IPS-15b (cell line): ENCODE results near the gene GRN.

Source experiments
- H3K27me3 ChIP-seq: one replicate; pipeline ENCODE4 v1.6.1; 2013; ENCODE audit warnings: low read length; ENCODE audit not compliant: control insufficient read depth, insufficient read depth
- H3K36me3 ChIP-seq: one replicate; pipeline ENCODE4 v1.6.1; 2013; ENCODE audit warnings: low read length; ENCODE audit not compliant: control insufficient read depth, insufficient read depth
- H3K4me1 ChIP-seq: one replicate; pipeline ENCODE4 v1.6.1; 2013; ENCODE audit warnings: mild to moderate bottlenecking, low read length; ENCODE audit not compliant: control insufficient read depth, insufficient read depth
- H3K4me3 ChIP-seq: one replicate; pipeline ENCODE4 v1.5.1; 2013; ENCODE audit warnings: low read depth, low read length
- H3K9ac ChIP-seq: one replicate; pipeline ENCODE4 v1.6.1; 2013; ENCODE audit warnings: low read depth, mild to moderate bottlenecking, low read length
- H3K9me3 ChIP-seq: one replicate; pipeline ENCODE4 v1.6.1; 2013; ENCODE audit warnings: mild to moderate bottlenecking, low read length; ENCODE audit not compliant: control insufficient read depth, insufficient read depth

Gene GRN

DNA sequence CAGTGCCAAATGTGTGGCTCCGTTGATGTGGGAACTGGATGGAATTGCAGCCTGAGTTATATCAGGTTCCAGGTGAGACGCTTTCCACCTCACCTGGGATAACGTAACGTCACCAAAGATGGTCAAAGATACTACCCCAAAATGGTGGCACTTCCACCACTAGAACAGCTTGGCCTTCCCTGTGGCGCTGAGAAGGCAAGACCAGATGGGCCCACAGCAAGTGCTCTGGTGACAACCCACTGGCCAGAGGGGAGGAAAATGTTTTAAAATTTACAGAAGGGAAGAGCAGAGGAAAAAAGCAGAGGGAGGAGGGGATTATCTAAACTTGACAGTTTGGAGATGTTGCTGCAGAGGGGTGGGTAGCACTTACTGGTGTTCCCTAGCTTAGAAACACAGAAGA is 51.8 kb downstream of the GRN start:
- H3K27me3 ChIP-seq: no peaks in the 10 kb centered on the region
- no peaks in the 10 kb centered on the region for H3K4me1 ChIP-seq
- H3K9ac ChIP-seq: no peak overlapping the region
- H3K4me3 ChIP-seq: no peak overlapping the region
- H3K36me3 ChIP-seq: peaks cover 38% of the 10 kb centered on the region
- no peaks in the 10 kb centered on the region for H3K9me3 ChIP-seq

DNA sequence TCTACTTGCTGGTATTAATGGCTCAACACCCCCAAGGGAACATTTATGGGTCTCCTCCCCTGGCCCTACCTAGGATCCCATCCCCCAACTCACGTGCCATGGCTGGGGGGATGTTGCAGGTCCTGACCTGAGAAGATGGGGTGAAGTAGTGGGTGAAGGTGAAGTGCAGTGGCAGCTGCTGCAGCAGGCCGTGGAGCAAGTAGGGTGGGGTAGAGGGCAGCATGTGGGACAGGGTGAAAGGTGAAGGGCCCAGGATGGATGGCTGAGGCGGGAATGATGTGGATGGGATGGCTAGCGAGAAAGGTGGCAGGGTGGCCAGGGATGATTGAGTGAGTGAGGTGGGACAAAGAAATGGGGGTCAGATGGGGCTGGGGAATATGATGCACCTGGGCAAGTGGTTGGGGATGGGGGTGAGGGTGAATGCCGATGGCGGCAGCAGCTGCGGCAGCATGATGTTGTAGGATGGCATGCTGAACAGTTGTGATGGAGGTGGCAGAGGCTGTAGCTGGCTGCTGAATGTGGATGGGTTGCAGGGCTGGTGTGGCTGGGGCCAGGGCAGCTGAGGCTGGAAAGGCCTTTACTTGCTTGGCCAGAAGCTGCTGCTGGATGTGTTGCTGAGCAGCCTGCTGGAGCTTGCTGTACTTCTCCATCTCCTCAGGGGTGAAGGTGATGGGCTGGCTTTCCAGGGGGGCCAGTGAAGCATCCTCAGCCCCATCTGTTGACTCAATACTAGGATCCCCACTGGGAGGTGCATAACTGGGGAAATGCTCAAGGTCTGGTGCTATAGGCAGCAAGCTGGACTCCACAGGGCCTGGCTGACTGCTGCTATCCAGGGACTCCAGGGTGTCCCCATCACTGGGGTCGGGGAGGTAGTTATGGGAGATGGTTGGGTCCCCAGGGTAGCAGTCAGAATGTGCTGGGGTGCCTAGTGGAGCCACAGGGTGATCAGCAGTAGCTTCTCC is 52.7 kb downstream of the GRN start:
- Histone ChIP-seq H3K9me3 (no peaks in the 10 kb centered on the region), H3K36me3 (peaks cover 38% of the 10 kb centered on the region), H3K27me3 (no peaks in the 10 kb centered on the region), H3K9ac (no peak overlapping the region), H3K4me3 (no peak overlapping the region), H3K4me1 (no peaks in the 10 kb centered on the region)

DNA sequence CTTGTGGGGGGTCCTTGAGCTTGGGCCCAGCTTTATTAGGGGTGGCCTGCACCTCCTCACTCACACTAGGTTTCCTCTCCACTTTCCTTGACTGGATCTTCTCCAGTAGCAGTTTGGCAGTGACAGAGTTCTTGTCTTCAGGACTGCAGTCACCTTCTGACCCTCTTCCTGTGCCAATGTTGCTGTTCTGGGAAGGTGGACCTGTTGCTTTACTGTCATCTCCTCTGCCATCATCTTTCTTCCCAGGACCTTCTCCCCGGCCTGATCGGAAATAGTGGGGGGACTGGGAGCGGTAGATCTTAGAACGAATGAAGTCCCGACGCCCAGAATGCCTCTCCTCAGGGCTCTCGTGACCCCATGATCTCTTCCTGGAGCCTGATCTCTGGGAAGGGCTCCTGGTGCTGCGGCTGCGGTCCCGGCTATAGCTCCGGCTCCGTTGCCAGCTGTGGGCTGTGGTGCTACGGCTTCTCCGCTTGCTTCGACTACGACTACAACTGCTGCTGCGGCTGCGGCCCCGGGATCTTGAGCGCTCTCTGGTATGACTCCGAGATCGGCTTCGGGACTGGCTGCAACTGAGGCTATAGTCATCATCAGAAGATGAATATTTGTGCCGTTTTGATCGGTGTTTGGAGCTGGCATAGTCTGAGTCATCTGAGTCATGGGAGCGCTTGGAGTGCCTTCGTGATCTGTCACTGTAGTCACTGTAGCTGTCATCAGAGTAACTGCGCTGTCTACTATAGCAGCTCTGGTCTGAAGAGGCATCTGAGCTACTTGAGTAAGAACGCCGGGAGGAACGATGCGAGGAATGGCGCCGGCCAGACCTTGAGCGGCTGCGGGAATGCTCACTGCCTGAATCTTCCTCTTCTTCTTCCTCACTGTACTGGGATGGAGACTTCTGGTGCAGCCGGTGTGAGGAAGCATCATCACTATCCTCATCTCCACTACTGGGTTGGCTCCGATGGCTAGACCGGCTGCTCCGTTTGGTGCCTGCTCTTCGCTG is 53.9 kb downstream of the GRN start:
- no peaks in the 10 kb centered on the region for H3K9me3 ChIP-seq
- H3K4me3 ChIP-seq: no peak overlapping the region
- no peak overlapping the region for H3K9ac ChIP-seq
- no peaks in the 10 kb centered on the region for H3K4me1 ChIP-seq
- peaks cover 38% of the 10 kb centered on the region for H3K36me3 ChIP-seq
- no peaks in the 10 kb centered on the region for H3K27me3 ChIP-seq

DNA sequence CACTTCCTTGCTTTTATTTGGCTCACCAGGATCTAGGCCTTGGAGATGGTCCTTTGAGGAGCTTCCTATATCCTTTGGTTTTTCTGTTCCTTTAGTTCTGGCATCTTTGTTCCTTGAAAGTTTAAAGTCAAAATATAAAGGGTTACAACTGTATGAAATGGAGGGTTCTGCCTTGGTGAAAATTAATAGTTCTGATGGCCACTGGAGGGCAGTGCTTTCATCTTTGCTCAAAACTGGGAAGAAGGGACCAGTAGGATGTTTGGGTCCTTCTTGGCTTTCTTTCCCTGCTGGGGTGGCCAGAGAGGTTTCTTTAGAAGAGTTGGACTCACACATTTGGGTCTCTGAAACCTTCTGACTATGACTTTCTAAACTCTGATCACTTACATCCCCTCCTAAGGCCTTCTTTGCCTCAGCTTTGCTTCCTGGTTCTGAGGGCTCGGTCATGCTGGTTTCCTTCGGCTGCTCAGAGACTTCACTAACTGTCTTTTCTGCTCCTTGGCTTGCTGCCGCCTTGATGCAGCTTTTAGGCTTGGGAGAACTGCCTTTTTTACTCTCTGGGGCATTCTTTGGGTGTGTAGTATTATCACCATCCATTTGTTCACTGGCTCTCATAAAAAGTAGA is 55.2 kb downstream of the GRN start:
- Histone ChIP-seq H3K9me3 (no peaks in the 10 kb centered on the region), H3K36me3 (peaks cover 38% of the 10 kb centered on the region), H3K27me3 (no peaks in the 10 kb centered on the region), H3K9ac (no peak overlapping the region), H3K4me1 (no peaks in the 10 kb centered on the region), H3K4me3 (no peak overlapping the region)
